Measurements from ENCODE around the gene IZUMO1.

DNA sequence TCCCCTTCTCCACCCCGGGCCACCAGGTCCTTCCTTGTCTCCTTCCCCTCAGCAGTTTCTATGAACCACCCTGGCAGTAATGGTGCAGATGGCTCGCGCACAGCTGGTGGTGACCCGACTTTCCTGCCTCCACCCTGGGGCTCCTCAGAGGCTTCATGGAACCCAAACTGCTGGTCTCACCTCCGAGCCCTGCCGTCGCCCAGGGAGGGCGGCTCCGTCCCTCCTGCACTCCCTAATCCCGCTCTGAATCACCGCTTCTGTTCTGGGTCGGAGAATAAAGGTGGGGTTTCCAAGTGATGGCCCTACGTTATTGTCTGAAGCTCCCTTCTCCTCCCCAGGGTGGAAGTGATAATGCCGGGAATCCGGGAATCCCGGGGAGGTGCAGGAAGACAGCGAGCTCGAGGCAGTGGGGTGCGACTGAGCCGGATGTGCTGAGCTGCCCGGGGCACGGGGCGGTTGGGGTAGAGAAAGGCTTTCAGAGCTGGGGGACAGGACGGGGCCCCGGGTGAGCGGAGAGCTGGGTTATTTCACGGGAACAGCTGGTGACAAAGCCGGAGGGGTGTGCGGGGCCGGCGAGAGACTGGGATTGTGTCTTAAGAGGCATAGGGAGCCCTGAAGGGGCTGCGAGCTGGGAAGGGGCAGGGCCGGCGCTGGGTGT, 50.2 kb downstream of the IZUMO1 start:
- TF ChIP-seq, protein P1, sequence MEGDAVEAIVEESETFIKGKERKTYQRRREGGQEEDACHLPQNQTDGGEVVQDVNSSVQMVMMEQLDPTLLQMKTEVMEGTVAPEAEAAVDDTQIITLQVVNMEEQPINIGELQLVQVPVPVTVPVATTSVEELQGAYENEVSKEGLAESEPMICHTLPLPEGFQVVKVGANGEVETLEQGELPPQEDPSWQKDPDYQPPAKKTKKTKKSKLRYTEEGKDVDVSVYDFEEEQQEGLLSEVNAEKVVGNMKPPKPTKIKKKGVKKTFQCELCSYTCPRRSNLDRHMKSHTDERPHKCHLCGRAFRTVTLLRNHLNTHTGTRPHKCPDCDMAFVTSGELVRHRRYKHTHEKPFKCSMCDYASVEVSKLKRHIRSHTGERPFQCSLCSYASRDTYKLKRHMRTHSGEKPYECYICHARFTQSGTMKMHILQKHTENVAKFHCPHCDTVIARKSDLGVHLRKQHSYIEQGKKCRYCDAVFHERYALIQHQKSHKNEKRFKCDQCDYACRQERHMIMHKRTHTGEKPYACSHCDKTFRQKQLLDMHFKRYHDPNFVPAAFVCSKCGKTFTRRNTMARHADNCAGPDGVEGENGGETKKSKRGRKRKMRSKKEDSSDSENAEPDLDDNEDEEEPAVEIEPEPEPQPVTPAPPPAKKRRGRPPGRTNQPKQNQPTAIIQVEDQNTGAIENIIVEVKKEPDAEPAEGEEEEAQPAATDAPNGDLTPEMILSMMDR (IDR thresholded peaks at IDR 0.05): no peak
- TF ChIP-seq POLR2AphosphoS5 (IDR thresholded peaks at IDR 0.05) (no peak), POLR2A (IDR thresholded peaks at IDR 0.05) (no peak)
